SK-N-SH (cell line): ENCODE data around the gene CDC37.

ENCODE experiments used
- CTCF ChIP-seq: fragments of 200-600 bp; sonication (generic); IDR thresholded peaks from 2 replicates; pipeline ENCODE4 v1.6.1; 2017; ENCODE audit warnings: antibody characterized with exemption, mild to moderate bottlenecking, moderate library complexity
- POLR2AphosphoS5 ChIP-seq: IDR thresholded peaks from 2 replicates; pipeline ENCODE4 v1.6.1; 2012; ENCODE audit warnings: low read depth, low read length
- TAF1 ChIP-seq: IDR thresholded peaks from 2 replicates; pipeline ENCODE4 v1.6.1; 2012; ENCODE audit warnings: low read depth, mild to moderate bottlenecking, low read length, moderate library complexity, borderline replicate concordance
- TEAD4 ChIP-seq: IDR thresholded peaks from 2 replicates; pipeline ENCODE4 v1.4.0; 2012; ENCODE audit warnings: mild to moderate bottlenecking, borderline replicate concordance; ENCODE audit not compliant: insufficient read depth

DNA sequence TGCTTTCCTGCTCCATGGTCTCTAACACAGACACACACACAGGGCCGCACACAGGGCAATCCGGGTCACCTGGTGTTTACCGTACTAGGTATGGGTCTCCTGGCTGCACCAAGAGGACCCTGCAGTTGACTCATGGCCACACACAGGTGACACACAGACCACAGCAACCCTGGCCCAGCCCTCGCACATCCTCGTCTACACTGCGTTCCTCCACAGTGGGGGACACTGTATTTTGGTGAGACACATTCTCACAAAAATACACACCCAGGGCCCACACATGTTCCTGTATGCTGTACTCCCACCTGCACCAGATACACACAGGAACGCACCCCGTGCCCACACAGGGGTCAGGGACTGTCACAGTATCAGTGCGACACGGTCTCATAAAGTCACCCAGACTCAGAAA lies 29.8 kb upstream of the CDC37 start:
- TF ChIP-seq POLR2AphosphoS5 (no peak), CTCF (no peak), TEAD4 (no peak), TAF1 (no peak)
